HL-60 (cell line): ENCODE data around the gene DGKI.

Experiments
- DNase-seq, 2 experiments: peaks; one replicate each; pipeline ENCODE4 v3.0.0-alpha.2; 2010 to 2020; ENCODE audit warnings: low read depth in 1 of 2, low spot score in 1 of 2
- H3K27ac ChIP-seq: fragments of 250-450 bp; sonication (Bioruptor Pico); replicated peaks from 2 replicates; pipeline ENCODE4 v1.5.1; 2020; ENCODE audit warnings: mild to moderate bottlenecking, moderate library complexity
- H3K27me3 ChIP-seq: fragments of 250-450 bp; sonication (Bioruptor Pico); 2 replicates; pipeline ENCODE4 v1.5.1; 2021; ENCODE audit warnings: mild to moderate bottlenecking, moderate library complexity; ENCODE audit not compliant: insufficient read depth, poor library complexity, severe bottlenecking
- H3K4me3 ChIP-seq: replicated peaks from 2 replicates; pipeline ENCODE4 v1.5.1; 2011; ENCODE audit warnings: mild to moderate bottlenecking, control low read depth, low read length; ENCODE audit not compliant: insufficient read depth
- GABPA ChIP-seq: IDR thresholded peaks from 2 replicates; pipeline ENCODE4 v1.6.1; 2012; ENCODE audit warnings: low read depth
- POLR2AphosphoS5 ChIP-seq: IDR thresholded peaks from 2 replicates; pipeline ENCODE4 v1.6.1; 2012; ENCODE audit warnings: low read depth
- SPI1 ChIP-seq: IDR thresholded peaks from 2 replicates; pipeline ENCODE4 v1.6.1; 2012; ENCODE audit warnings: low read depth, mild to moderate bottlenecking, borderline replicate concordance
- TF ChIP-seq, protein P1 (sequence below): IDR thresholded peaks from one replicate; pipeline ENCODE4 v1.5.1; 2011; ENCODE audit warnings: low read length, control low read depth, inconsistent platforms; ENCODE audit not compliant: insufficient read depth
- TF ChIP-seq, protein P2 (sequence below): IDR thresholded peaks from 2 replicates; pipeline ENCODE4 v1.6.1; 2012; ENCODE audit warnings: low read depth; ENCODE audit not compliant: insufficient replicate concordance

Gene DGKI

DNA sequence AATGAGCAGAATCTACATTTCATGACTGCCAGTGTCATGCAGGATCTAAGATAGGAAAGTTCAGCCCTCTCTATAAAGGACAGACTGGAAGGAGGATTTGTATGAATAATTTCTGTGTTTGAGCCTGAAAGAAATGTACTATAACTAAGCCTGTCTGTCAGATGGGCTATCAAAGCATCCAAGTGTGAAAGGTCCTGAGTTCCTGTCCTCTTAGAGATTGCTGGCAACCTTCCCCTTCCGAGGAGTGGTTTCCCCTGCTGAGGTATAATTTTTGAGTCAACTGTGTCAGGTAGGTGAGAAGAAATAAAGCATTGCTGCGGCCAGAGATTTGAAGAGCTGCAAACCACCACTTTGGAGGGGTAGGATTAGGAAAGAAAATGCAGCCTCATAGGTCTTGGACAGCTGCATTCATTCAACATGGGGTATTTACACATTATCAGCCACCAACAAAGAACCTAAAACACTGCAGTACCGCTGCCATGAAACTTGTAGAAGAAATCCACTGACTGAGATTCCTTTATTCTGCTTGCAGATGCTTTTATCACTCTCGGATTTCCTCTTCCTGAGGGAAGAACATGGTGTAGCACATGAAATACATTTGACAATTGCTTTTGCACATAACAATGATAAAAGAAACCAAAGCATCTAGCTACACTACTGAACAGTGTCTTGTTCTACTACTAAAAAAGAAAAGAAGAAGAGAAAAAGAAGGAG is 189.1 kb downstream of the DGKI start:
- no peak for DNase-seq
- Histone ChIP-seq H3K4me3 (no peak overlapping the region), H3K27me3 (no peaks in the 10 kb centered on the region), H3K27ac (no peak overlapping the region)
- TF ChIP-seq GABPA (no peak), SPI1 (no peak), POLR2AphosphoS5 (no peak)
- TF ChIP-seq, protein P1, sequence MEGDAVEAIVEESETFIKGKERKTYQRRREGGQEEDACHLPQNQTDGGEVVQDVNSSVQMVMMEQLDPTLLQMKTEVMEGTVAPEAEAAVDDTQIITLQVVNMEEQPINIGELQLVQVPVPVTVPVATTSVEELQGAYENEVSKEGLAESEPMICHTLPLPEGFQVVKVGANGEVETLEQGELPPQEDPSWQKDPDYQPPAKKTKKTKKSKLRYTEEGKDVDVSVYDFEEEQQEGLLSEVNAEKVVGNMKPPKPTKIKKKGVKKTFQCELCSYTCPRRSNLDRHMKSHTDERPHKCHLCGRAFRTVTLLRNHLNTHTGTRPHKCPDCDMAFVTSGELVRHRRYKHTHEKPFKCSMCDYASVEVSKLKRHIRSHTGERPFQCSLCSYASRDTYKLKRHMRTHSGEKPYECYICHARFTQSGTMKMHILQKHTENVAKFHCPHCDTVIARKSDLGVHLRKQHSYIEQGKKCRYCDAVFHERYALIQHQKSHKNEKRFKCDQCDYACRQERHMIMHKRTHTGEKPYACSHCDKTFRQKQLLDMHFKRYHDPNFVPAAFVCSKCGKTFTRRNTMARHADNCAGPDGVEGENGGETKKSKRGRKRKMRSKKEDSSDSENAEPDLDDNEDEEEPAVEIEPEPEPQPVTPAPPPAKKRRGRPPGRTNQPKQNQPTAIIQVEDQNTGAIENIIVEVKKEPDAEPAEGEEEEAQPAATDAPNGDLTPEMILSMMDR = no peak
- TF ChIP-seq, protein P2, sequence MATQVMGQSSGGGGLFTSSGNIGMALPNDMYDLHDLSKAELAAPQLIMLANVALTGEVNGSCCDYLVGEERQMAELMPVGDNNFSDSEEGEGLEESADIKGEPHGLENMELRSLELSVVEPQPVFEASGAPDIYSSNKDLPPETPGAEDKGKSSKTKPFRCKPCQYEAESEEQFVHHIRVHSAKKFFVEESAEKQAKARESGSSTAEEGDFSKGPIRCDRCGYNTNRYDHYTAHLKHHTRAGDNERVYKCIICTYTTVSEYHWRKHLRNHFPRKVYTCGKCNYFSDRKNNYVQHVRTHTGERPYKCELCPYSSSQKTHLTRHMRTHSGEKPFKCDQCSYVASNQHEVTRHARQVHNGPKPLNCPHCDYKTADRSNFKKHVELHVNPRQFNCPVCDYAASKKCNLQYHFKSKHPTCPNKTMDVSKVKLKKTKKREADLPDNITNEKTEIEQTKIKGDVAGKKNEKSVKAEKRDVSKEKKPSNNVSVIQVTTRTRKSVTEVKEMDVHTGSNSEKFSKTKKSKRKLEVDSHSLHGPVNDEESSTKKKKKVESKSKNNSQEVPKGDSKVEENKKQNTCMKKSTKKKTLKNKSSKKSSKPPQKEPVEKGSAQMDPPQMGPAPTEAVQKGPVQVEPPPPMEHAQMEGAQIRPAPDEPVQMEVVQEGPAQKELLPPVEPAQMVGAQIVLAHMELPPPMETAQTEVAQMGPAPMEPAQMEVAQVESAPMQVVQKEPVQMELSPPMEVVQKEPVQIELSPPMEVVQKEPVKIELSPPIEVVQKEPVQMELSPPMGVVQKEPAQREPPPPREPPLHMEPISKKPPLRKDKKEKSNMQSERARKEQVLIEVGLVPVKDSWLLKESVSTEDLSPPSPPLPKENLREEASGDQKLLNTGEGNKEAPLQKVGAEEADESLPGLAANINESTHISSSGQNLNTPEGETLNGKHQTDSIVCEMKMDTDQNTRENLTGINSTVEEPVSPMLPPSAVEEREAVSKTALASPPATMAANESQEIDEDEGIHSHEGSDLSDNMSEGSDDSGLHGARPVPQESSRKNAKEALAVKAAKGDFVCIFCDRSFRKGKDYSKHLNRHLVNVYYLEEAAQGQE = no peak

DNA sequence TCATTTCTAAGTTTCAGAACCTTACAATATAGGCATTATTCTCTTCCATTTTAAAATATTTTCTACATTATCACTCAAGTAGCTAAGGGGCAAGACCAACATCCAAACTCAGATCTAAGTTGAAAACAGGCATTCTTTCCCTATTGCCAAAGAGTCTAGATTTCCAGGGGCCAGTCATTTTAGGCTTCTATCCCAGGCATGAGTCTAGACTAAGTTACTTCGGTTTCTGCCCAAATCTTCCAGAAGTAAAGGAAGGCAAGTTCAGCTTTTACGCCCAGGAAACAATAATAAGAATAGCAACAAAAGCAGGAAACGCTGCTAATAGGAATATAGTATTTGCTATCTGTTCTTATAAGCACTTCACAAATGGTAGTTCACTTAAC is 189.9 kb downstream of the DGKI start:
- Histone ChIP-seq H3K27ac (no peak overlapping the region), H3K4me3 (no peak overlapping the region), H3K27me3 (no peaks in the 10 kb centered on the region)
- TF ChIP-seq SPI1 = no peak
- TF ChIP-seq, protein P1 = no peak
- TF ChIP-seq, protein P2 = no peak
- DNase-seq = no peak

DNA sequence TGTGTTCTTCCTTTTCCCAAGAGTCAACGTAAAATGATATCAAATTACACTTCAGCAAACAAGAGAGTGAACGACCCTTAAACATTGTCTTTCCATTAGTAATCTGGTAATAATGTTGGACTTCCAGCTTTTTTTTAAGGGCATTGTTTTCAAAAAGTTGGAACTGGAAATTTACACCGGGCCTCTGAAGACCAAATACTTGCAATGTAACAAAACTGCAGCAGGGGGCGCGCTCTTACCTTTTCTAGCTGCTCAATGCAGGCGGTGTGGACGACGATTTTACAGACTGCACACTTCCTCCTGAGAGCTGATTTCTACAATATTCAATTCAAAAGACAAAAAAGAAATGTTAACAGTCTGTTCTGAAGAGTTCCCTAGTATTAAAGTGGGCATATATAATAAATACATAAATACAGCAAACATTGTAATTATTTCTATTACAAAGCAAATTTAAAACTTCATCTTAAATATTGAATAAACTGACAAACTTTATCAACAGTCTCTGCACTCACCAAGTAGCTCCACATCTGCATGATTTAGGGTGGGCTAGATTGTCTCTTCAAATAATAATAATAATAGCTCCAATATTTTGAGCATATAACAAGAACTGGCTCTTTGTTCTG is 190.4 kb downstream of the DGKI start:
- TF ChIP-seq SPI1 = peak; percentile 72; the same call in 1 of the 2 replicates
- TF ChIP-seq, protein P1 = peak; percentile 53
- TF ChIP-seq, protein P2 = no peak
- TF ChIP-seq POLR2AphosphoS5 = no peak
- TF ChIP-seq GABPA = peak; percentile 26; the same call in 1 of the 2 replicates
- no peak overlapping the region for H3K4me3 ChIP-seq
- no peaks in the 10 kb centered on the region for H3K27me3 ChIP-seq
- DNase-seq = peak; percentile 18 to 79
- H3K27ac ChIP-seq = no peak overlapping the region
